ENCODE measurements around the gene PNKD. TPM values are rescaled to one million over a fixed set of nuclear protein-coding genes. Genes with fewer than 3 reads are reported as not detected.
A peak's percentile ranks its signal among the peaks of the same experiment; 100 is the strongest.

PNKD gene
- total and polyA plus RNA-seq, 2 experiments from 2014 or later, result 48.7 to 145 TPM

DNA sequence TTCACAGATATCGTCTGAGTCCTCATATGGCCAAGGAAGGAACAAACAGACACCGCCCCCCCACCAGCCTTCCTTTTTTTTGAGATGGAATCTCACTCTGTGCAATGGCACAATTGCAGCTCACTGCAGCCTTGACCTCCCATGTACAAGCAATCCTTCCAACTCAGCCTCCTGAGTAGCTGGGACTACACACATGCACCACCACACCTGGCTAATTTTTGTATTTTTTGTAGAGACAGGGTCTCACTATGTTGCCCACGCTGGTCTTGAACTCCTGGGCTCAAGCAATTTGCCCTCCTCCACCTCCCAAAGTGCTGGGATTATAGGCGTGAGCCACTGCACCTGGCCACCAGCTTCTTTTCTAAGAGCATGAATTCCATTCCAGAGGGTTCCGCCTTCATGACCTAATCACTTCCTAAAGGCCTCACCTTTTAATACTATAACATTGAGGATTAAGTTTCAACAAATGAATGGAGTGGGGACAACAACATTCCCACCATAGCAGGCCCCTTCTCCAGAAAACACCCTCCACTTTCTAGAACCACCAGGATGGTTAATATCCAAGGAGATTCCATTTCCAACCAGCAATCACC, 24.2 kb downstream of the PNKD start:
- no peaks in the 10 kb centered on the region for H3K9me2 ChIP-seq (replicated peaks; ENCODE audit: insufficient read depth)
- H3K36me3 ChIP-seq (replicated peaks; ENCODE audit: insufficient read depth, low read depth), result no peaks in the 10 kb centered on the region
- H3K4me1 ChIP-seq (ENCODE audit: insufficient read depth), result peaks cover 41% of the 10 kb centered on the region
- H3K9me3 ChIP-seq (ENCODE audit: low read depth), result no peaks in the 10 kb centered on the region
- TF ChIP-seq, protein P1, sequence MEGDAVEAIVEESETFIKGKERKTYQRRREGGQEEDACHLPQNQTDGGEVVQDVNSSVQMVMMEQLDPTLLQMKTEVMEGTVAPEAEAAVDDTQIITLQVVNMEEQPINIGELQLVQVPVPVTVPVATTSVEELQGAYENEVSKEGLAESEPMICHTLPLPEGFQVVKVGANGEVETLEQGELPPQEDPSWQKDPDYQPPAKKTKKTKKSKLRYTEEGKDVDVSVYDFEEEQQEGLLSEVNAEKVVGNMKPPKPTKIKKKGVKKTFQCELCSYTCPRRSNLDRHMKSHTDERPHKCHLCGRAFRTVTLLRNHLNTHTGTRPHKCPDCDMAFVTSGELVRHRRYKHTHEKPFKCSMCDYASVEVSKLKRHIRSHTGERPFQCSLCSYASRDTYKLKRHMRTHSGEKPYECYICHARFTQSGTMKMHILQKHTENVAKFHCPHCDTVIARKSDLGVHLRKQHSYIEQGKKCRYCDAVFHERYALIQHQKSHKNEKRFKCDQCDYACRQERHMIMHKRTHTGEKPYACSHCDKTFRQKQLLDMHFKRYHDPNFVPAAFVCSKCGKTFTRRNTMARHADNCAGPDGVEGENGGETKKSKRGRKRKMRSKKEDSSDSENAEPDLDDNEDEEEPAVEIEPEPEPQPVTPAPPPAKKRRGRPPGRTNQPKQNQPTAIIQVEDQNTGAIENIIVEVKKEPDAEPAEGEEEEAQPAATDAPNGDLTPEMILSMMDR (IDR thresholded peaks at IDR 0.05; ENCODE audit: poor library complexity), result no peak
- TF ChIP-seq EZH2phosphoT487 (IDR thresholded peaks at IDR 0.05; ENCODE audit: low read depth, severe bottlenecking, unreplicated experiment) (no peak), EZH2 (IDR thresholded peaks at IDR 0.05; ENCODE audit: borderline replicate concordance) (no peak)
- 73% methylated on average over 5 of the region's 5 CpGs for WGBS (ENCODE audit: low lambda C conversion rate, missing lambda C conversion rate)
- H2AFZ ChIP-seq, result no peak overlapping the region
- H3K79me2 ChIP-seq, result peaks cover 31% of the 10 kb centered on the region
- peak overlapping the region; percentile 47 for H3K4me2 ChIP-seq
- no peak overlapping the region for H3K4me3 ChIP-seq
- no peaks in the 10 kb centered on the region for H4K20me1 ChIP-seq (ENCODE audit: insufficient read depth, poor library complexity, severe bottlenecking)
- H3K27me3 ChIP-seq, result no peaks in the 10 kb centered on the region
- DNase-seq (ENCODE audit: low spot score), result no peak
- H3K27ac ChIP-seq, result peak overlapping the region; percentile 93

DNA sequence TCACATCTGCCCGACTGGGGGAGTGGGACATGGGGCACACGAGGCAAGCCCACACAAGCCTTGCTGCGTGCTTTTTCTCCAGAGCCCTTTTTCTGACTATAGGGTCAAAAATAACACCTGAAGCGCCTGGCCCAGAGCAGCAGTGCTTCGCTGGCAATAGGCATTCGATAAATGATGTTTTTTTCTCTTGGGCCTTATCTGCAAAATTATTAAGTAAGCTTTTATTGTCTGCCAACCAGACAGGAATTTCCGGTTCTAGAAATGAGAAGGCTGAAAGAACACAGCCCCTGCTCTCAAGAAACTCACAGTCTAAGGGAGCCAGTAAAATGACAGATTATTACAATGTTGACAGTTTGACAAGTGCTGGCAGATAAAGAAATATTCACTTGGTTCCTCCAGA, 24.7 kb downstream of the PNKD start:
- no peaks in the 10 kb centered on the region for H3K36me3 ChIP-seq (replicated peaks; ENCODE audit: insufficient read depth, low read depth)
- 28% methylated on average over 7 of the region's 7 CpGs for WGBS (ENCODE audit: low lambda C conversion rate, missing lambda C conversion rate)
- H3K4me3 ChIP-seq, result no peak overlapping the region
- peak overlapping the region; percentile 48 for H3K4me2 ChIP-seq
- H3K27ac ChIP-seq, result peak overlapping the region; percentile 93
- H3K4me1 ChIP-seq (ENCODE audit: insufficient read depth), result peaks cover 38% of the 10 kb centered on the region
- no peaks in the 10 kb centered on the region for H4K20me1 ChIP-seq (ENCODE audit: insufficient read depth, poor library complexity, severe bottlenecking)
- no peak for TF ChIP-seq EZH2phosphoT487 (IDR thresholded peaks at IDR 0.05; ENCODE audit: low read depth, severe bottlenecking, unreplicated experiment)
- TF ChIP-seq EZH2 (IDR thresholded peaks at IDR 0.05; ENCODE audit: borderline replicate concordance), result no peak
- TF ChIP-seq, protein P1 (IDR thresholded peaks at IDR 0.05; ENCODE audit: poor library complexity), result no peak
- H3K9me3 ChIP-seq (ENCODE audit: low read depth), result no peaks in the 10 kb centered on the region
- no peak overlapping the region for H2AFZ ChIP-seq
- no peaks in the 10 kb centered on the region for H3K27me3 ChIP-seq
- no peaks in the 10 kb centered on the region for H3K9me2 ChIP-seq (replicated peaks; ENCODE audit: insufficient read depth)
- H3K79me2 ChIP-seq, result peaks cover 27% of the 10 kb centered on the region
- DNase-seq (ENCODE audit: low spot score), result peak; percentile 78

DNA sequence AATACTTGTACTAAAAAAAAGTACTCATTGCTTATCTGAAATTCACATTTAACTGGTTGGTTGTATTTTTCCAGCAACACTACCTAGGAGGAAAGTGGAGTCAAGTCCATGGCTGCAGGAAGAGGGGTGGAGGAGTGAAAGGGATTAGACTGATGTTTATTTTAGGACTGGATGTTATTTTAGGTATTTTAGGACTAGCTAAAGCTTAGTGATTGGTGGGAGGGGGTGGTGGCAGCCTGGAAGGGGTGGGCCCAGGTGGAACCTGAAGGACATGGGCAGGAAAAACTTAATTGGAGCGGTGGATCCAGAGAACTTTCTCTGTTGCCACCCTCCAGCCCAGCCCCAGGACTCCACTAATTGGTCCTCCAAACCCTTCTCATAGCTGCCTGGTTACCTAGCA, 25.9 kb downstream of the PNKD start:
- no peak for TF ChIP-seq EZH2phosphoT487 (IDR thresholded peaks at IDR 0.05; ENCODE audit: low read depth, severe bottlenecking, unreplicated experiment)
- no peak for TF ChIP-seq EZH2 (IDR thresholded peaks at IDR 0.05; ENCODE audit: borderline replicate concordance)
- TF ChIP-seq, protein P1 (IDR thresholded peaks at IDR 0.05; ENCODE audit: poor library complexity), result no peak
- H3K4me2 ChIP-seq, result no peak overlapping the region
- H3K9me3 ChIP-seq (ENCODE audit: low read depth), result no peaks in the 10 kb centered on the region
- H2AFZ ChIP-seq, result no peak overlapping the region
- H3K27ac ChIP-seq, result peak overlapping the region; percentile 93
- no peaks in the 10 kb centered on the region for H3K27me3 ChIP-seq
- no peaks in the 10 kb centered on the region for H4K20me1 ChIP-seq (ENCODE audit: insufficient read depth, poor library complexity, severe bottlenecking)
- H3K9me2 ChIP-seq (replicated peaks; ENCODE audit: insufficient read depth), result no peaks in the 10 kb centered on the region
- 68% methylated on average over 1 of the region's 1 CpG for WGBS (ENCODE audit: low lambda C conversion rate, missing lambda C conversion rate)
- H3K79me2 ChIP-seq, result peaks cover 15% of the 10 kb centered on the region
- no peak overlapping the region for H3K4me3 ChIP-seq
- H3K4me1 ChIP-seq (ENCODE audit: insufficient read depth), result peaks cover 28% of the 10 kb centered on the region
- no peak for DNase-seq (ENCODE audit: low spot score)
- no peaks in the 10 kb centered on the region for H3K36me3 ChIP-seq (replicated peaks; ENCODE audit: insufficient read depth, low read depth)

Data from hepatocyte (in vitro differentiated cells).